K562 (cell line): ENCODE data around the gene SPDEF. TPM values are rescaled to one million over a fixed set of nuclear protein-coding genes. Genes with fewer than 3 reads are reported as not detected.
A peak's percentile ranks its signal among the peaks of the same experiment; 100 is the strongest.

Experiments
- CBX3 ChIP-seq, 2 experiments: IDR thresholded peaks; 1 replicate in 1 of 2; 2 replicates in 1 of 2; pipeline ENCODE4 v1.6.1; 2012; ENCODE audit warnings: inconsistent platforms in 2 of 2, low read length in 2 of 2, borderline replicate concordance in 1 of 2, control low read depth in 1 of 2
- CREB5 ChIP-seq: fragments of 250-450 bp; sonication (Bioruptor Pico); IDR thresholded peaks from 2 replicates; pipeline ENCODE4 v1.5.0; 2020; ENCODE audit warnings: mild to moderate bottlenecking
- EWSR1 ChIP-seq: fragments of 450-650 bp; IDR thresholded peaks from 2 replicates; pipeline ENCODE4 v1.6.1; 2018; ENCODE audit warnings: borderline replicate concordance, mild to moderate bottlenecking, low read depth, moderate library complexity; ENCODE audit not compliant: partially characterized antibody
- HEY1 ChIP-seq: fragments of 250-450 bp; sonication (Bioruptor Pico); IDR thresholded peaks from 2 replicates; pipeline ENCODE4 v1.5.0; 2020; ENCODE audit warnings: mild to moderate bottlenecking, moderate library complexity, borderline replicate concordance
- KLF1 ChIP-seq: fragments of 450-650 bp; IDR thresholded peaks from 2 replicates; pipeline ENCODE4 v1.6.1; 2016; ENCODE audit warnings: missing genetic modification characterization, missing compliant biosample characterization
- NELFE ChIP-seq: IDR thresholded peaks from 2 replicates; pipeline ENCODE4 v1.6.1; 2011; ENCODE audit warnings: mild to moderate bottlenecking; ENCODE audit not compliant: insufficient read depth, insufficient read length
- NONO ChIP-seq, 2 experiments: fragments of 200-400 bp in 1 of 2; fragments of 450-650 bp in 1 of 2; formaldehyde crosslinking in 1 of 2; IDR thresholded peaks; 2 replicates each; pipeline ENCODE4 v1.6.1; 2017; ENCODE audit warnings: low read depth in 2 of 2, mild to moderate bottlenecking in 2 of 2, moderate library complexity in 2 of 2, low read length in 1 of 2
- RB1 ChIP-seq: fragments of 450-650 bp; IDR thresholded peaks from 2 replicates; pipeline ENCODE4 v1.6.1; 2017; ENCODE audit warnings: low read depth, mild to moderate bottlenecking
- RHOXF2B ChIP-seq: fragments of 250-450 bp; sonication (Bioruptor Pico); conservative IDR thresholded peaks from 2 replicates; pipeline ENCODE4 v1.5.1; 2021
- SIN3B ChIP-seq: fragments of 450-650 bp; IDR thresholded peaks from 2 replicates; pipeline ENCODE4 v1.6.1; 2017; ENCODE audit warnings: low read depth, mild to moderate bottlenecking, moderate library complexity
- SRSF9 ChIP-seq: fragments of 200-400 bp; formaldehyde crosslinking; IDR thresholded peaks from 2 replicates; pipeline ENCODE4 v1.6.1; 2017; ENCODE audit warnings: low read depth, low read length, borderline replicate concordance
- THAP7 ChIP-seq: fragments of 250-450 bp; sonication (Bioruptor Pico); IDR thresholded peaks from 2 replicates; pipeline ENCODE4 v1.5.0; 2021
- XRCC3 ChIP-seq: fragments of 450-650 bp; IDR thresholded peaks from 2 replicates; pipeline ENCODE4 v1.6.1; 2017; ENCODE audit warnings: mild to moderate bottlenecking, moderate library complexity
- YY1 ChIP-seq, 3 experiments: IDR thresholded peaks; 2 replicates each; pipeline ENCODE4 v1.6.1; 2011; ENCODE audit warnings: low read length in 2 of 3, mild to moderate bottlenecking in 2 of 3, moderate library complexity in 2 of 3, borderline replicate concordance in 1 of 3, control low read depth in 1 of 3, low read depth in 1 of 3; ENCODE audit not compliant: insufficient read depth in 3 of 3, insufficient replicate concordance in 2 of 3, control insufficient read depth in 1 of 3, insufficient read length in 1 of 3; ENCODE audit errors: extremely low read depth in 1 of 3
- ZBTB17 ChIP-seq: fragments of 450-650 bp; formaldehyde crosslinking; IDR thresholded peaks from 2 replicates; pipeline ENCODE4 v1.4.0; 2020; ENCODE audit warnings: mild to moderate bottlenecking
- ZFX ChIP-seq: sonication (generic); formaldehyde crosslinking; IDR thresholded peaks from 2 replicates; pipeline ENCODE4 v1.8.0; 2022; ENCODE audit warnings: mild to moderate bottlenecking, missing genetic modification reagents, moderate library complexity
- polyA plus RNA-seq, 8 experiments: library from polyadenylated mRNA; depleted of rRNA in 4 of 8; stranded (reverse) in 5 of 8; unstranded in 3 of 8; fragments of >200 nt; fragmentation: Nextera tagmentation in 2 of 8; fragmentation: Illumina TruSeq in 1 of 8; extraction: Ambion mirVana in 2 of 8; extraction: Trizol in 1 of 8; gene quantifications; 2 replicates each; pipeline versions ENCODE4 v1.2.1 to v1.2.3, GENCODE V29; 2011 to 2014; ENCODE audit warnings: inconsistent platforms in 1 of 8, missing spikeins in 1 of 8
- total RNA-seq, 7 experiments: library from RNA; depleted of rRNA in 6 of 7; stranded (reverse); fragments of >200 nt in 6 of 7; fragmentation: Illumina TruSeq in 2 of 7; extraction: Trizol in 2 of 7; gene quantifications; 2 replicates each; pipeline versions ENCODE4 v1.2.1 to v1.2.3, GENCODE V29; 2011 to 2021; ENCODE audit warnings: low replicate concordance in 1 of 7
- TF ChIP-seq, protein P1 (sequence below): fragments of 200-400 bp; formaldehyde crosslinking; IDR thresholded peaks from 2 replicates; pipeline ENCODE4 v1.6.1; 2017; ENCODE audit warnings: mild to moderate bottlenecking, low read depth, low read length, moderate library complexity
- TF ChIP-seq, protein P2 (sequence below): sonication (generic); formaldehyde crosslinking; IDR thresholded peaks from 2 replicates; pipeline ENCODE4 v1.8.1; 2023; ENCODE audit warnings: mild to moderate bottlenecking, missing genetic modification reagents
- TF ChIP-seq, protein P3 (sequence below): fragments of 450-650 bp; conservative IDR thresholded peaks from 2 replicates; pipeline ENCODE4 v1.6.1; 2016; ENCODE audit warnings: missing genetic modification characterization, low read depth, mild to moderate bottlenecking, missing compliant biosample characterization, moderate library complexity

SPDEF gene
- total and polyA plus RNA-seq, 9 of the 15 experiments (the other 6 are each of a cell fraction or from before 2014, with no cell fraction given), result 0.04 to 0.12 (median 0.11) TPM; not detected in 5

- TF ChIP-seq, protein P1, sequence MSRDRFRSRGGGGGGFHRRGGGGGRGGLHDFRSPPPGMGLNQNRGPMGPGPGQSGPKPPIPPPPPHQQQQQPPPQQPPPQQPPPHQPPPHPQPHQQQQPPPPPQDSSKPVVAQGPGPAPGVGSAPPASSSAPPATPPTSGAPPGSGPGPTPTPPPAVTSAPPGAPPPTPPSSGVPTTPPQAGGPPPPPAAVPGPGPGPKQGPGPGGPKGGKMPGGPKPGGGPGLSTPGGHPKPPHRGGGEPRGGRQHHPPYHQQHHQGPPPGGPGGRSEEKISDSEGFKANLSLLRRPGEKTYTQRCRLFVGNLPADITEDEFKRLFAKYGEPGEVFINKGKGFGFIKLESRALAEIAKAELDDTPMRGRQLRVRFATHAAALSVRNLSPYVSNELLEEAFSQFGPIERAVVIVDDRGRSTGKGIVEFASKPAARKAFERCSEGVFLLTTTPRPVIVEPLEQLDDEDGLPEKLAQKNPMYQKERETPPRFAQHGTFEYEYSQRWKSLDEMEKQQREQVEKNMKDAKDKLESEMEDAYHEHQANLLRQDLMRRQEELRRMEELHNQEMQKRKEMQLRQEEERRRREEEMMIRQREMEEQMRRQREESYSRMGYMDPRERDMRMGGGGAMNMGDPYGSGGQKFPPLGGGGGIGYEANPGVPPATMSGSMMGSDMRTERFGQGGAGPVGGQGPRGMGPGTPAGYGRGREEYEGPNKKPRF, result no peak
- TF ChIP-seq, protein P2, sequence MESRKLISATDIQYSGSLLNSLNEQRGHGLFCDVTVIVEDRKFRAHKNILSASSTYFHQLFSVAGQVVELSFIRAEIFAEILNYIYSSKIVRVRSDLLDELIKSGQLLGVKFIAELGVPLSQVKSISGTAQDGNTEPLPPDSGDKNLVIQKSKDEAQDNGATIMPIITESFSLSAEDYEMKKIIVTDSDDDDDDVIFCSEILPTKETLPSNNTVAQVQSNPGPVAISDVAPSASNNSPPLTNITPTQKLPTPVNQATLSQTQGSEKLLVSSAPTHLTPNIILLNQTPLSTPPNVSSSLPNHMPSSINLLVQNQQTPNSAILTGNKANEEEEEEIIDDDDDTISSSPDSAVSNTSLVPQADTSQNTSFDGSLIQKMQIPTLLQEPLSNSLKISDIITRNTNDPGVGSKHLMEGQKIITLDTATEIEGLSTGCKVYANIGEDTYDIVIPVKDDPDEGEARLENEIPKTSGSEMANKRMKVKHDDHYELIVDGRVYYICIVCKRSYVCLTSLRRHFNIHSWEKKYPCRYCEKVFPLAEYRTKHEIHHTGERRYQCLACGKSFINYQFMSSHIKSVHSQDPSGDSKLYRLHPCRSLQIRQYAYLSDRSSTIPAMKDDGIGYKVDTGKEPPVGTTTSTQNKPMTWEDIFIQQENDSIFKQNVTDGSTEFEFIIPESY (CRISPR knock-in tag), result no peak; the same call in 1 of the 2 replicates
- TF ChIP-seq XRCC3 (no peak), KLF1 (tag) (no peak), HEY1 (CRISPR knock-in tag) (peak; percentile 39; the same call in 1 of the 2 replicates), ZFX (CRISPR knock-in tag) (peak; percentile 79), CBX3 (IDR thresholded peaks at IDR 0.05; ENCODE audit: borderline replicate concordance in 1 of 2, low read length in 2 of 2) (peak in 1 of 2 experiments; percentile 41; a peak in 1 of 3 replicates), RB1 (0 out of 2 replicates have a peak, but pooled peaks have one; percentile 40), NELFE (no peak), THAP7 (no peak), EWSR1 (no peak), RHOXF2B (CRISPR knock-in tag) (no peak), SRSF9 (no peak), YY1 (IDR thresholded peaks at IDR 0.05; ENCODE audit: borderline replicate concordance in 1 of 3, control insufficient read depth in 1 of 3, extremely low read depth in 1 of 3, insufficient read depth in 3 of 3, insufficient read length in 1 of 3, insufficient replicate concordance in 2 of 3, low read depth in 1 of 3, low read length in 2 of 3) (peak in 2 of 3 experiments; percentile 3 to 33), SIN3B (no peak), NONO (IDR thresholded peaks at IDR 0.05; ENCODE audit: low read depth in 2 of 2, low read length in 1 of 2) (peak in 1 of 2 experiments; percentile 76; a peak in 1 of 4 replicates), CREB5 (CRISPR knock-in tag) (no peak), ZBTB17 (CRISPR knock-in tag) (peak; percentile 65)
- TF ChIP-seq, protein P3, sequence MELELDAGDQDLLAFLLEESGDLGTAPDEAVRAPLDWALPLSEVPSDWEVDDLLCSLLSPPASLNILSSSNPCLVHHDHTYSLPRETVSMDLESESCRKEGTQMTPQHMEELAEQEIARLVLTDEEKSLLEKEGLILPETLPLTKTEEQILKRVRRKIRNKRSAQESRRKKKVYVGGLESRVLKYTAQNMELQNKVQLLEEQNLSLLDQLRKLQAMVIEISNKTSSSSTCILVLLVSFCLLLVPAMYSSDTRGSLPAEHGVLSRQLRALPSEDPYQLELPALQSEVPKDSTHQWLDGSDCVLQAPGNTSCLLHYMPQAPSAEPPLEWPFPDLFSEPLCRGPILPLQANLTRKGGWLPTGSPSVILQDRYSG (tag), result 0 out of 2 replicates have a peak, but pooled peaks have one; percentile 65
Measured at GRCh38 chr6:34562861-34563512, 6.9 kb upstream of the SPDEF start (continued).
